HFF-Myc (cell line): Measurements from ENCODE around the gene LAMP5.

ENCODE experiments used
- DNase-seq: peaks from one replicate; pipeline ENCODE4 v3.0.0-alpha.2; 2011; ENCODE audit warnings: low read depth; ENCODE audit errors: extremely low read depth
- H3K4me3 ChIP-seq: replicated peaks from 2 replicates; pipeline ENCODE4 v1.5.1; 2011; ENCODE audit warnings: low read depth, mild to moderate bottlenecking, control low read depth, low read length
- TF ChIP-seq, protein P1 (sequence below): IDR thresholded peaks from 2 replicates; pipeline ENCODE4 v1.5.1; 2012; ENCODE audit warnings: mild to moderate bottlenecking, low read depth, low read length, control low read depth; ENCODE audit errors: missing control alignments

The LAMP5 gene

GRCh38 chr20:9506964-9507369, 7.4 kb upstream of the LAMP5 start:
- no peak overlapping the region for H3K4me3 ChIP-seq
- TF ChIP-seq, protein P1, sequence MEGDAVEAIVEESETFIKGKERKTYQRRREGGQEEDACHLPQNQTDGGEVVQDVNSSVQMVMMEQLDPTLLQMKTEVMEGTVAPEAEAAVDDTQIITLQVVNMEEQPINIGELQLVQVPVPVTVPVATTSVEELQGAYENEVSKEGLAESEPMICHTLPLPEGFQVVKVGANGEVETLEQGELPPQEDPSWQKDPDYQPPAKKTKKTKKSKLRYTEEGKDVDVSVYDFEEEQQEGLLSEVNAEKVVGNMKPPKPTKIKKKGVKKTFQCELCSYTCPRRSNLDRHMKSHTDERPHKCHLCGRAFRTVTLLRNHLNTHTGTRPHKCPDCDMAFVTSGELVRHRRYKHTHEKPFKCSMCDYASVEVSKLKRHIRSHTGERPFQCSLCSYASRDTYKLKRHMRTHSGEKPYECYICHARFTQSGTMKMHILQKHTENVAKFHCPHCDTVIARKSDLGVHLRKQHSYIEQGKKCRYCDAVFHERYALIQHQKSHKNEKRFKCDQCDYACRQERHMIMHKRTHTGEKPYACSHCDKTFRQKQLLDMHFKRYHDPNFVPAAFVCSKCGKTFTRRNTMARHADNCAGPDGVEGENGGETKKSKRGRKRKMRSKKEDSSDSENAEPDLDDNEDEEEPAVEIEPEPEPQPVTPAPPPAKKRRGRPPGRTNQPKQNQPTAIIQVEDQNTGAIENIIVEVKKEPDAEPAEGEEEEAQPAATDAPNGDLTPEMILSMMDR: no peak
- no peak for DNase-seq

DNA sequence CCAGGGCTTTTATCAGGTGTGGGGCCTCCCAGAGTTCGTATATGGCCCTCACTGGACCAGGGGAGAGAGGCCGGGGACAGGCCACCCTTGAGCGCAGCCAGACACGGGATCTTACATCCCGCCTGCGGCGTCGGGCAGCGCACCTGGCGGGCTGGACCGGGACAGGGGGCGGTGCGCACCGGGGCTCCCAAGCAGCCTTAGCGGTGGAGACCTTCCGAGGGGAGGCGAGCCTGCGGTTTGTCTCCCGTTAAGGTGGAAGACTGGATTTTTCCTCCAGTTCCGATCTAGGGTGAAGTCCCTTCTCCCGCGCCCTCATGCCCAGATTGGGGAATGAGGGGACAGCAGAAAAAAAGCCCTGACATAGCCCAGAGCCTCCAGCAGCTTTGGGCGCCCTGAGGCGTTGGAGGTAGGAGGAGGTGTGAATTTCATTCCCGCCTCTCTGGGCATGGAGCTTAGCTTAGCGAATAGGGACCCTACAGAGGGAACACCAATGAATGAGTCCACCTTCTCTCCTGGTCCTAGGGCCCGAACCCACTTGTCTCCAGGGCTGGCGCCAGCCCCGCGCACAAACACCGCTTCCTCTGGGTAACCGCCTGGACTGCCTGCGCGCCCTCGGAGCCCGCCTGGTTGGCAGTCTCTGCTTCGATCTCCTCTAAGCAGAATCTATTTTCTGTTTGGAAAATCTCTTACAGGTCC, 6.7 kb upstream of the LAMP5 start:
- no peak for DNase-seq
- TF ChIP-seq, protein P1: no peak
- H3K4me3 ChIP-seq: no peak overlapping the region

GRCh38 chr20:9508240-9508661, 6.1 kb upstream of the LAMP5 start:
- no peak for DNase-seq
- H3K4me3 ChIP-seq: no peak overlapping the region
- TF ChIP-seq, protein P1: no peak

DNA sequence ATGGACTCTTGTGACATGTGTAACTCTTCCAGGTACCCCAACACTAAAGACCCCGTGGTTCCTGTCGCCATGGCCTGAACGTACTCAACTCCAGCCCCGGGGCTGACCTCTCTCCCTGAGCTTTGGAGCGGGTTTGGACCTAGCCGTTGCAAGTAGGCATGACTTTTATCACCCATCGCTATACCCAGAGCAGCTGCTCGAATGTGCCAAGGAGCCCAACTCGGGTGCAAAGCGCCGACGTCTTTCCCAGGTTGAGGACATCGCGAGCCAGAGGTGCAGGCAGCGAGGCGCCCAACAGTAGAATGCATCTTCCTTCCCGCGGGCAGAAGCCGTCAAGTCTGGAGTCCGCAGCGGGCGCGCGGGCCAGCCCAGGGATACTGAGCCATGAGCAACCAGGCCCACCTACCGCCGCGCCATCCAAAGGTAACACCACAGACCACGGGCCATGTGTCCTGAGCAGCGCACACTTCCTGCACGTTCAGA, 5.7 kb upstream of the LAMP5 start:
- TF ChIP-seq, protein P1: no peak
- DNase-seq: no peak
- H3K4me3 ChIP-seq: no peak overlapping the region

DNA sequence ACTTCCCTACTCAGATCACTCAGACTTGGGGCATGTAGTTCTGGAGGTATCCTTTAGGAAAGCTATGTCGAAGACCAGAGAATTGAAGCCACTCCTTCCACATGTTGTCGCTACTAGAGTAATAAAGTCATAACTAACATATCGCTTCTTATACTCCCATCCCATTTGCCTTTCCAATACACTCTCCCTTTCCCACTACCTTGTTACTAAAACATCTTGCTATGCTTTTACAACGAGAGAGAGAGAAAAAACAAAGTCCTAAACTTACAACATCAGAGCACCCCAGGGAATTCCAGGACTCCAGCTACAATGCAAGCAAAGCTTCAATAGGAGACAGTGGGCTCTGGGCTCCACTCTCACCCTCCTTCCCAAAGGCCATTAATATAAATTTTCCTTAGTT, 5.1 kb upstream of the LAMP5 start:
- no peak overlapping the region for H3K4me3 ChIP-seq
- TF ChIP-seq, protein P1: no peak

GRCh38 chr20:9510911-9511310, 3.5 kb upstream of the LAMP5 start:
- TF ChIP-seq, protein P1: no peak
- H3K4me3 ChIP-seq: no peak overlapping the region
- DNase-seq: no peak

More for the DNA sequence above, 5.1 kb upstream of the LAMP5 start:
- no peak for DNase-seq
